Activated CD4-positive, alpha-beta T cell treated with anti-CD3 and anti-CD28 coated beads, Interleukin-2, Interleukin-6, amounts not matched to agents 100 ng/mL and 50 ng/mL, durations not matched to agents 16 hours and 8 hours (primary cell): ENCODE measurements around the gene USP44.
"Not testable (repeated sequence)": the region's sequence is repeated elsewhere in the genome, so short reads cannot be mapped to it uniquely, and the experiment has no call there.

ENCODE experiments used
- DNase-seq: peaks from one replicate; pipeline ENCODE4 v3.0.0-alpha.2; 2020

USP44 gene

DNA sequence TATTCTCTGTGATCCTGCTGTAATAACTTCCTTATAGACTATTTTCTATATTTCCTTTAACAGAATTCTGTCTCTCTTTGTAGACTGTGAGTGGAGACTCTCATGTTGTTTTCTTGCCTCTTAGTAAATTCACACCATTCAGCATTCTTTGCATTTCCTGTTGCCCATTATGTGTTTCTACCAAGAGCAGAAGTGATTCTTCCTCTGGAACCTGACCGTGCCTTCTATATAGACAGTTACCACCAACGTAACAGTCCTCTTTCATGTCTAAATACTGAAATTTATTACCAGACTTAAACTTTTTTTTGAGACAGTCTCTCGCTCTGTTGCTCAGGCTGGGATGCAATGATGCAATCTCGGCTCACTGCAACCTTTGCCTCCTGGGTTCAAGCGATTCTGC, 46.2 kb downstream of the USP44 start:
- no peak for DNase-seq

DNA sequence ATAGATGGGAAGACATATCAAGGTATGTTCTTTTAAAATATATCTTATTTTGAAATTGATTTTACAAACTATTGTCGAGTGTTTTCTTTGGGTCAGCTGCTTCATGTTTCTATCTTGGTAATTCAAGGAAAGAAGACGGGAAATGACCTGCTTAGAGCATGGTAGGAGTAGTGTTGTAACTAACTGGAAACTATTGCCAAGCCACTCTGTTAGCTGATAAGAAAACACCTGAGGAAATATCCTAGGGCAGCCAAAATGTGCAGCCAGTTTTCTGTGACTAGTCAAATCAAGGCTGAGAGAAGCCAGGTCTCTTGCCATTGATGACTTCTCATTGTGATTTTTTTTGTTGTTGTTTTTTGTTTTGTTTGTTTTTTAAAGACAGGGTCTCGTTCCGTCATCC, 47.1 kb downstream of the USP44 start:
- DNase-seq, result no peak

DNA sequence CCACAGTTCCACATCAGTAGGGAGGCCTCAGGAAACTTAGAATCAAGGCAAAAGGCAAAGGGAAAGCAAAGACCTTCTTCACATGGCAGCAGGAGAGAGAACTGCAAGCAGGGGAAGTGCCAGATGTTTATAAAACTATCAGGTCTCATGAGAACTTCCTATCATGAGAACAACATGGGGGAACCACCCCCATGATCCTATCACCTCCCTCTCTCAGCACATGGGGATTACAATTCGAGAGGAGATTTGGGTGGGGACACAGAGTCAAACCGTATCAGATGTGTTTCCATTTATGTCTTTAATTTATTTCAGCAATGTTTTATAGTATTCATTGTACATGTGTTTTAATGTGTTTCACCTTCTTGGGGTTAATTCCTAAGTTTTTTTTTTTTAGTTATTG, 51.5 kb downstream of the USP44 start:
- DNase-seq, result no peak

DNA sequence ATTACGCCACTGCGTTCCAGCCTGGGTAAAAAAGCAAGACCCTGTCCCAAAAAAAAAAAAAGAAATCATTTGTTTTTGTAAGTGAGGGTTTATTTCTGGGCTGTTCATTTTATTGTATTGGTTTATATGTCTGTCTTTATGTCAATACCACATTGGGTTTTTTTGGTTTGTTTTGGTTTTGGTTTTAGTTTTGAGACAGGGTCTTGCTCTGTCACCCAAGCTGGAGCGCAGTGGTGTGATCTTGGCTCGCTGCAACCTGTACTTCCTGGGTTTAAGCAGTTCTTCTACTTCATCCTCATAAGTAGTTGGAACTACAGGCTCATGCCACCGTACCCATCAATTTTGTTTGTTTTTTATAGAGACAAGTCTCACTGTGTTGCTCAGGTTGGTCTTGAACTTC, 52.3 kb downstream of the USP44 start:
- no peak for DNase-seq

DNA sequence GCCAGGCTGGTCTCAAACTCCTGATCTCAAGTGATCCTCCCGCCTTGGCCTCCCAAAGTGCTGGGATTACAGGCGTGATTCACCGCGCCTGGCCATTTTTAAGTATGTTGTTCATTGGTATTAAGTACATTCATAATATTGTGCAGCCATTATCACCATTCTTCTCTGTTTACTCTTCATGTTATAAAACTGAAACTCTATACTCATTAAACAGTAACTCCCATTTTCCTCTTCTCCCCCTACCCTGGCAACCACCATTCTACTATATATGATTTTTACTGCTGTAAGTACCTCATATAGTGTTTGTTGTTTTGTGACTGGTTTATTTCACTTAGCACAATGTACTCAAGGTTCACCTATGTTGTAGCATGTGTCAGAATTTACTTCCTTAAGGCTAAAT, 54.2 kb downstream of the USP44 start:
- DNase-seq, result no peak

DNA sequence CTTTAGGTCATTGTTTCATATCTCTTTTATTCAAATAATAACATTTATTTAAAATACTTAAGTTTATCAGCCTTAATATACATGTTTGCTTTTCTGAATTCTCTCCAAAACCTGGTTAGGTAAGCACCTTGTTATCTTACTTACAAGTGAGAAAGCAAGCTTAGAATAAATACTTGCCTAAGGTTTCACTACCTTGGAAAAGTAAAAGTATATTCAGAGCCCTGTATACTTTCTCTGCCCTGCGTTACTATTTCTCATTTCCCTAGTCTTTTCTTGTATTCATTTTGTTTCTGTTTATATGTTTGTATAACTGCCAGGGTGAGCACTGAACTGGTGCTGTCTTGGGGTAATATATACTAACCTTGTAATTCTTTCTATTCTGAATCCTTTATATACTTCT, 55.8 kb downstream of the USP44 start:
- DNase-seq, result no peak

DNA sequence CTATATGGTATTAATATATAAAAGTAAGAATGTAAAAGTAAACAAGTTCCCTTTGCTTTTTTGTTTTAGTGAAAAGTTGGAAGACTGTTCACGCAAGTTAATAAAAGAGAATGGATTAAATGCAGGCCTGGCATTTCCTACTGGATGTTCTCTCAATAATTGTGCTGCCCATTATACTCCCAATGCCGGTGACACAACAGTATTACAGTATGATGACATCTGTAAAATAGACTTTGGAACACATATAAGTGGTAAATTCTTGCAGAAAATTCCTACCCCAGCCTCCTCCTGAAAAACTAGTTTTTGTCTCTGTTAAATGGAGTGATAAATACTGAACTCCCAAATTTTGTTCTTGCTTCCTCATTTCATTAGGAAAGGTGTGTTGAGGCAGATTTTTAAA, 56.4 kb downstream of the USP44 start:
- no peak for DNase-seq

DNA sequence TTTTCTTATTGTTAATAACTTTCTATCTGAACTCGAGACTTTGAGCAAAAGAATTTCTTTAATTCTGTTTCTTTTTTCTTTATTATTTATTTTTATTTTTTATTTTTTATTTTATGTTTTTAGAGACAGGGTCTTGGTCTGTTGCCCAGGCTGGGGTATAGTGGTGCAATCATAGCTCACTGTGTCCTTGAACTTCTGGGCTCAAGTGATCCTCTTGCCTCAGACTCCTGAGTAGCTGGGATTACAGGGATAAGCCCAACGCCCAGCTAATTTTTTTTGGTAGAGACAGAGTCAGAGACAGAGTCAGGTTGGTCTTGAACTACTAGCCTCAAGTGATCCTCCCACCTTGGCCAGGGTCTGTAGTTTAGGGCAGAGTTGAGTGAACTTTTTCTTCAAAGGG, 58.8 kb downstream of the USP44 start:
- DNase-seq, result no peak

DNA sequence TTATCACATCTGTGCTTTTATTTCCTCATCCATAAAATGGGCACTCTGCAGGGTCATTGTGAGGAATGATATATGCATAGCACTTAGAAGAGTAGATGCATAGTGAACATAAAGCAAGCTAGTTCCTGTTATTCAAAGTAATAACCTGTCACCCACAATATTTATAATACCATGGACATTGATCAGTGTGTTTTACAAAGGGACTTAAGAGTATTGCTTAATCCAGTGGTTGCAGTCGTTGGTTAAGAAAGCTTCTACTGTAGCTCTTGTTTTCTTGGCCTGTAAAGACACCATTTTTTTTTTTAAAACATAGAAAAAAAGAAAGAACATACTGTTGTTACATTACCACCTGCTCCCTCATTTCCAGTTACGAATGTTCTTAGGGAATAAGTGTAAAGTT, 64.3 kb downstream of the USP44 start:
- no peak for DNase-seq

DNA sequence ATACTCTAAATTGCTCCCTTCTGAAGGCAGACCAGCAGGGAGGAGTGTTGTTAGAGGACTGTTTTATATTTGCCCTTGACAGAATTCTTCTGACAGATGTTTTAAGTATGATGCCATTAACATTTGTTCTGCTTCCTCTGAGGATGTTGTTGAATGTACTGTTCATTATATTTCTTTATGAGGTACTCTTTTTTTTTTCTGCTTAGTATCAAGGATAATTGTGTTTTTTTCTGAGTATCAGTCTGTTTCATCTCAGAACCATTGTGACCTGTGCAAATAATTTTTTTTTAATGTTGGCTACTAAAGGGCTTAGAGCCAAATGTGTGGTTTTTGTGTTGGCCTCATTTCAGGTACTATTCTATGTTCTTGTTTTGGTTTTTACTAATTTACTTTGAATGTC, 66.8 kb downstream of the USP44 start:
- DNase-seq, result no peak

DNA sequence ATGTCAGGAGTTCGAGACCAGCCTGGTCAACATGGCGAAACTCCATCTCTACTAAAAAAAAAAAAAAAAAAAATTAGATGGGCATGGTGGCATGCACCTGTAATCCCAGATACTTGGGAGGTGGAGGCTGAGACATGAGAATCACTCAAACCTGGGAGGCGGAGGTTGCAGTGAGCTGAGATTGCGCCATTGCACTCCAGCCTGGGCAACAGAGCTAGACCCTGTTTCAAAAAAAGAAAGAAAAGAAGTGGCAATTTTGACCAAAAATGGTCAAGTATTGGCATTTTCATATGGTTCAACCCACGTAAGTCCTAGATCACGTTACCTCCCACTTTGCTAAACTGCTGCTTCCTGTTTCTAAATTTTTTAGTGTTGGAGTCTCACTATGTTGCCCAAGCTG, 68.7 kb downstream of the USP44 start:
- not testable (repeated sequence) for DNase-seq

DNA sequence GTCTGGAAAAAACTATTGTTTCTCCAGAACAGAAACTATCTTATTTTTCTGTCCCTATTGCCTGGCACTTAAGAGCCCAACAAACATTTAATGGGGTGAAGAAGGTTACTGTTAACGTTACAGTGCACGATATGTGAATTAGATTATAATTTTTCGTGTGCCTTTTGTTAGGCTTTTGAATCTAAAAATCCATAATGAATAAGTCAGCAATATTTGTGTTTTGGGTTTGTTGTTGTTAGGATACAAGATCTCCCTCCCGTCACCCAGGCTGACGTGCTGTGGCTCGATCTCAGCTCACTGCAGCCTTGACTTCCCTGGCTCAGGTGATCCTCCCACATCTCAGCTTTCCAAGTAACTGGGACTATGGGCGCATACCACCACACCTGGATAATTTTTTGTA, 69.4 kb downstream of the USP44 start:
- no peak for DNase-seq

DNA sequence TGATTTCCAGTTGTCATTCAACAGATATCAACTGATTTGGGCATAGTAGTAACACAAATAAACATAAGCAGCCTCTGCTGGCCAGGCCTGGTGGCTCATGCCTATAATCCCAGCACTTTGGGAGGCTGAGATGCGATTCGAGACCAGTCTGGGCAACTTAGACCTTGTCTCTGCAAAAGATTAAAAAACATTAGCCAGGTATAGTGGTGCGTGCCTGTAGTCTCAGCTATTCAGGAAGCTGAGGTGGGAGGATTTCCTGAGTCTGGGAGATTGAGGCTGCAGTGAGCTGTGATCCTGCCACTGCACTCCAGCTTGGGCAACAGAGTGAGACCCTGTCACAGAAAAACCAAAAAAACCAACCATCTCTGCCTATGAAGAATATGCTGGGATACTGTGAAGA, 70.2 kb downstream of the USP44 start:
- no peak for DNase-seq

DNA sequence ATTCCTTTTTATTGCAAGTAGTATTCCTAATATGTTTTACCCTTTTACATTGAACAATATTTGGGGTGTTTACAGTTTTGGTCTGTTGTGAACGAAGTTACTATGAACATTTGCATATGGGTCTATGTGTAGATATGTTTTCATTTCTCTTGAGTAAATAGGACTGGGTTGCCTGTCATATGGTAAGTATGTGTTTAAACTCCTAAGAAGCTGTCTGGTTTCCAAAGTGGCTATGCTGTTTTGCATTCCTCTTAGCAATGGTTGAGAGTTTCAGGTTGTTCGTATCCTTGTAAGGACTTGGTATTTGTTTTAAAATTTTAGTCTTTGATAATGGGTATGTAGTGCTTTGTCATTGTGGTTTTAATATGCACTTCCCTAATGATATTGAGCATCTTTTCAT, 71.0 kb downstream of the USP44 start:
- no peak for DNase-seq

DNA sequence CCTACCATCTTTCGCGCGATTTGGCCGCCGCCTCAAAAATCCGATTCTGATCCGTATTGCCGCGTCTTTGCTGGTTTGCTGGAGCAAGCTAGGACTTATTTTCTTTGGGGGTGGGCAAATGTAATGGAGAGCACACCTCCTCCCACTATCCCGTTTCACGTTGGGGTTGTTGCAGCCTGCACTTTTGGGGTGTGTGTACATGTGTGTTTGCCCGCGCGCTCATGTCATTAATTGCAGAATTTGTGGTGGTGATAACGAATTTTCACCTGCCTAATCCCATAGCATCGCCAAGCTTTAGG, 76.7 kb downstream of the USP44 start:
- no peak for DNase-seq

DNA sequence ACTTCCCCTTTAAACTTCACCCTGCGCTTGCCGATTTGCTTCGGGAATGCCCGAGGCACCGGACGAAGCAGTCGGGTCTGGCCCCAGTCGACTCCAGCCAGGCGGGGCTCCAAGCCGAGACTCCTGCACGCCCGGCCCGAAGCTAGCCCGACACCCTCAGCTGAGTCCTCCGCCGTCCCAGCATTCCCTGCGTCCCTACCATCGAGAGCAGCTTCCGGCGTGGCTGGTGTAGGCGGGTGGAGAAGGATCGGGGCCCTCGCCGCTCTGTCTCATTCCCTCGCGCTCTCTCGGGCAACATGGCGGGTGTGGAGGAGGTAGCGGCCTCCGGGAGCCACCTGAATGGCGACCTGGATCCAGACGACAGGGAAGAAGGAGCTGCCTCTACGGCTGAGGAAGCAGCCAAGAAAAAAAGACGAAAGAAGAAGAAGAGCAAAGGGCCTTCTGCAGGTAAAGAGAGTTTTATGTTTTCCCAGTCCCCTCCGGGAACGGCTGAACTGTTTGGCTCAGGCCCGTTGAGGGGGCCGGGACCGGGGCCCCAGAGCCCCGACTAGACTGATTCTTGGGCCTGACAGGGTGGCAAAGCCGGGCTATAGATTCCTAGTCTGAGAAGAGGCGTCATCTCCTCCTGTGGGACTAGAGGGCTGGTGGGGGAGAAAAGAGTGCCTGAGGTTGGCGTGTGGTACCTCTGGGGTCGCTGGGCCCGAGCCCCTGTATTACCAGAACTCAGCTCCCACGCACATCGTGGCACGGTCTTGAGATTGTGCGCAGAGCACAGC, 77.2 kb downstream of the USP44 start, which contains the start of gene METAP2:
TSS of gene METAP2 (plus strand) at position 269 of the 776 bp plus-strand sequence. CDS start at position 297, 28 bp downstream.
- DNase-seq, result peak; percentile 96

DNA sequence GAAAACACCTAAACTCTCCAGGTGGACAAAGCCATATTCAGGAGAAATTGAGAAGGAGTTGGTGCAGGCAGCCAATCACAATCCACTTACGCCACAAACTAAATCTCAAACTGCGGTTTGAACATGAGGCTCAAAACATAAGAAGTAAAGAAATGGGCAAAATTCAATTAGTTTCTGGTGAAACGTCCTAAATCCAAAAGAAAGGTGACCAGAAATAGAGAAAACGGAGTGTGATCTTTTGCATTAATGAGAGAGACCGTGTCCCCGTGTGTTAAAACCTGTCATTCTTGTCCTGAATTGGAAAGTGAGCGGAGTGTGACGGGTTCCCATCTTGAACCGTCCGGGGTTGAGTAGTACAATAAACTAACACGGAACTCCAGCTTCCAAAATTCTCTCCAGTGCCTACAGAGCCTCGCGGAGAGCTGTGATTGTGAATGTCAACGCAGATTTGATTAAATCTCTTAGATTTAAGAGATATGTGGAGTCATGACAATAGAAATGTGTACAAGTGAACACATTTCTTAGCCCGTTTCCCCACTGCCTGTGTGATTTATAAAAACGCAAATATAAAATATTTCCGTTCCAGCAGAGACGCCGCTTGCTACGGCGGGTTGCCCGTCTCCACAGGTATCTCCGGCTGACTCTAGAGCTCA, 77.9 kb downstream of the USP44 start:
- peak; percentile 46 for DNase-seq

DNA sequence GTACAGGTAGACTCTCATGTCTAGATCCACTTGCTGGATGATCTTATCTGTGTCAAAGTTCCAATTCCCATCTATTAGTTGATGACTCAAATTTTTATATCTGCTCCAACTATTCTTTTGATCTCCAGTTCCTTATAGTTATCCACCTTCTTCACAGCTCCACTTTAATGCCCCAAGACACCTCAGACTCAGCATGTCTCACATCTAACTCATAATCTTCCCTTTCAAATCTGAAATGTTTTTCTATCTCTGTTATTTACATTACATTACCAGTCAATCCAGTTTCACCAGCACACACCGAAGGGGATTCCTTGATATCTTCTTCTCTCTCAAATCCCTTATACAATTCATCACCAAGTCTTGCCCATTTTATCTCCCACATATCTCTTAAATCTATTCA, 81.0 kb downstream of the USP44 start:
- DNase-seq, result no peak
